GM19351 (cell line): ENCODE measurements around the gene RTKN.
A peak's percentile ranks its signal among the peaks of the same experiment; 100 is the strongest.
"Not testable (repeated sequence)": the region's sequence is repeated elsewhere in the genome, so short reads cannot be mapped to it uniquely, and the experiment has no call there.

Source experiments
- ATAC-seq: cut with Tn5 transposase; IDR thresholded peaks from one replicate; pipeline ENCODE4 v1.9.1; 2021; ENCODE audit warnings: mild to moderate bottlenecking, moderate library complexity; ENCODE audit not compliant: unreplicated experiment

Gene RTKN

GRCh38 chr2:74441690-74442482 is at the start of gene RTKN:
Gene RTKN (minus strand): TSS chr2:74441937. CDS start chr2:74441816, 121 bp downstream.
- no peak for ATAC-seq

GRCh38 chr2:74489906-74490305 is 48.2 kb upstream of the RTKN start:
- no peak for ATAC-seq

GRCh38 chr2:74488643-74489481 is 47.1 kb upstream of the RTKN start:
- ATAC-seq: no peak

GRCh38 chr2:74486141-74486540 is 44.4 kb upstream of the RTKN start:
- no peak for ATAC-seq

- not testable (repeated sequence) for ATAC-seq
Observed at GRCh38 chr2:74483675-74484164, 42.0 kb upstream of the RTKN start.

- peak; percentile 86 for ATAC-seq
Observed at GRCh38 chr2:74482801-74483674, 41.3 kb upstream of the RTKN start, which contains the start of the genes CCDC142 and TTC31. Gene CCDC142 (minus strand): TSS chr2:74482998. CDS start chr2:74482837, 161 bp downstream. Gene TTC31 (plus strand): TSS chr2:74483081. CDS start chr2:74483096, 15 bp downstream.

- ATAC-seq: peak; percentile 40
Observed at GRCh38 chr2:74481961-74482800, 40.4 kb upstream of the RTKN start.

GRCh38 chr2:74481431-74481830 is 39.7 kb upstream of the RTKN start:
- ATAC-seq: no peak

- no peak for ATAC-seq
Observed at GRCh38 chr2:74474899-74475298, 33.2 kb upstream of the RTKN start.

GRCh38 chr2:74474481-74474880 is 32.7 kb upstream of the RTKN start:
- no peak for ATAC-seq

GRCh38 chr2:74472945-74473258 is 31.2 kb upstream of the RTKN start:
- ATAC-seq: no peak

- peak; percentile 90 for ATAC-seq
Observed at GRCh38 chr2:74472086-74472944, 30.6 kb upstream of the RTKN start, which contains the start of gene MRPL53. Gene MRPL53 (minus strand): TSS chr2:74472680. CDS start chr2:74472660, 20 bp downstream.

GRCh38 chr2:74471332-74472065 is 29.8 kb upstream of the RTKN start:
- ATAC-seq: no peak

- not testable (repeated sequence) for ATAC-seq
Observed at GRCh38 chr2:74470742-74471141, 29.0 kb upstream of the RTKN start.

- ATAC-seq: no peak
Observed at GRCh38 chr2:74464406-74464805, 22.7 kb upstream of the RTKN start.

GRCh38 chr2:74462786-74463105 is 21.0 kb upstream of the RTKN start:
- no peak for ATAC-seq

- ATAC-seq: no peak
Observed at GRCh38 chr2:74462054-74462785, 20.5 kb upstream of the RTKN start.
